Hepatic stellate cell (primary cell): ENCODE data around the gene EID3.
A peak's percentile ranks its signal among the peaks of the same experiment; 100 is the strongest.
"Not testable (repeated sequence)": the region's sequence is repeated elsewhere in the genome, so short reads cannot be mapped to it uniquely, and the experiment has no call there.

Experiments used
- DNase-seq: peaks from one replicate; pipeline ENCODE4 v3.0.0; 2011; ENCODE audit warnings: low spot score

EID3 gene

GRCh38 chr12:104290320-104290719, 13.2 kb upstream of the EID3 start:
- no peak for DNase-seq

- DNase-seq, result no peak
Observed at GRCh38 chr12:104290855-104291254, 12.7 kb upstream of the EID3 start.

GRCh38 chr12:104291867-104292524, 11.5 kb upstream of the EID3 start:
- no peak for DNase-seq

GRCh38 chr12:104292872-104293794, 10.4 kb upstream of the EID3 start:
- no peak for DNase-seq

GRCh38 chr12:104294158-104294859, 9.2 kb upstream of the EID3 start:
- DNase-seq, result not testable (repeated sequence)

GRCh38 chr12:104294927-104295668, 8.4 kb upstream of the EID3 start:
- DNase-seq, result no peak

GRCh38 chr12:104295954-104296353, 7.6 kb upstream of the EID3 start:
- DNase-seq, result no peak

- no peak for DNase-seq
Observed at GRCh38 chr12:104296718-104297117, 6.8 kb upstream of the EID3 start.

GRCh38 chr12:104297477-104298113, 5.9 kb upstream of the EID3 start:
- DNase-seq, result no peak

GRCh38 chr12:104299842-104300481, 3.6 kb upstream of the EID3 start:
- DNase-seq, result no peak

GRCh38 chr12:104304261-104305009, 896 bp downstream of the EID3 start:
- DNase-seq, result peak; percentile 46

GRCh38 chr12:104305349-104305748, 1.8 kb downstream of the EID3 start:
- no peak for DNase-seq

GRCh38 chr12:104306376-104306775, 2.8 kb downstream of the EID3 start:
- no peak for DNase-seq

- no peak for DNase-seq
Observed at GRCh38 chr12:104306943-104307654, 3.6 kb downstream of the EID3 start.

GRCh38 chr12:104307655-104308000, 4.1 kb downstream of the EID3 start:
- DNase-seq, result no peak

- no peak for DNase-seq
Observed at GRCh38 chr12:104309446-104309993, 6.0 kb downstream of the EID3 start.

- no peak for DNase-seq
Observed at GRCh38 chr12:104310751-104311633, 7.5 kb downstream of the EID3 start.

GRCh38 chr12:104312202-104312601, 8.7 kb downstream of the EID3 start:
- no peak for DNase-seq
